ENCODE data around the gene AIP. TPM values are rescaled to one million over a fixed set of nuclear protein-coding genes. Genes with fewer than 3 reads are reported as not detected.
A peak's percentile ranks its signal among the peaks of the same experiment; 100 is the strongest.
"Not testable (repeated sequence)": the region's sequence is repeated elsewhere in the genome, so short reads cannot be mapped to it uniquely, and the experiment has no call there.

Gene AIP
- total RNA-seq, 6 donors from 2014 or later = 51.1 to 101 (median 75.3) TPM

DNA sequence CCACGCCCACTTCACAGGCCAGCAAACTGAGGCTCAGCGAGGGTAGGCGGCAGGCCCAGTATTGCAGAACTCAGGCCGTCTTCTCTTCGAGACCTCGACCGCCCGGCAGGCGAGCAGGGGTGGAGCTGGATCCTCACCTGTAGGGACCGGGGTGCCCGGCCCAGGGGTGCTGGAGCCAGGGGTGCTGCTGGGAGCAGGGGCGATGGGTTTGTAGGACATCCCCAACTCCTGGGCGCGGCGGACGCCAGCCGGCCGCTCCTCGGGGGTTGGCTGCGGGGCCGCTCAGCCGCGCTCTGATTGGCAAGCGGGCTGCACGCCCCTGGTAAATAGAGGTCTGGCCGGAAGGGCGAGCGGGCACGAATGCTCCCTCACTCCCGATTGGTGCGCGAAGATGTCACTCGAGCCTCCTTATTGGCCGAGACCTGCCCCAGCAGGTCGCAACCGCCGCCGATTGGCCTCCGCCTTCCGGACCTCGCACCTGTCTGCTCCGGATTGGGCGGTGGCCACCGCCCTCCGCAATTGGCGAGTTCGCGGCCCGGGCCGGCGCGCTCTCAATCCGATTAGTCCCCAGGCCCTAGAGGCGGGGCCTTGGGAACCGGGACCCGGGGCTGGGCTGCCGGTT is 25.1 kb downstream of the AIP start, which contains the start of gene CDK2AP2:
Gene CDK2AP2 (minus strand): TSS at position 299 of the 622 bp plus-strand sequence. CDS start 80 bp downstream, at position 219.
- Histone ChIP-seq H3K27me3 (no peaks in the 10 kb centered on the region), H3K36me3 (peaks cover 0 to 6% (median 5%) of the 10 kb centered on the region in 4 donors), H3K27ac (peak within 1 kb of the TSS; percentile 95 to 99 (median 98)), H3K9me3 (no peaks in the 10 kb centered on the region), H3K4me1 (peaks cover 35 to 53% (median 43%) of the 10 kb centered on the region in 4 donors), H3K4me3 (peak within 1 kb of the TSS; percentile 69 to 96 (median 78))
- DNase-seq (peak; percentile 99 to 100), ATAC-seq (ENCODE audit: low FRiP score in 2 of 2) (peak; percentile 93 to 95)
- peak in 3 of 4 donors; percentile 2 to 96 (median 89) for TF ChIP-seq POLR2A (IDR thresholded peaks at IDR 0.05)
- TF ChIP-seq EP300 (IDR thresholded peaks at IDR 0.05) = no peak
- peak; percentile 30 to 94 for TF ChIP-seq POLR2AphosphoS5 (IDR thresholded peaks at IDR 0.05)
- TF ChIP-seq, protein P1, sequence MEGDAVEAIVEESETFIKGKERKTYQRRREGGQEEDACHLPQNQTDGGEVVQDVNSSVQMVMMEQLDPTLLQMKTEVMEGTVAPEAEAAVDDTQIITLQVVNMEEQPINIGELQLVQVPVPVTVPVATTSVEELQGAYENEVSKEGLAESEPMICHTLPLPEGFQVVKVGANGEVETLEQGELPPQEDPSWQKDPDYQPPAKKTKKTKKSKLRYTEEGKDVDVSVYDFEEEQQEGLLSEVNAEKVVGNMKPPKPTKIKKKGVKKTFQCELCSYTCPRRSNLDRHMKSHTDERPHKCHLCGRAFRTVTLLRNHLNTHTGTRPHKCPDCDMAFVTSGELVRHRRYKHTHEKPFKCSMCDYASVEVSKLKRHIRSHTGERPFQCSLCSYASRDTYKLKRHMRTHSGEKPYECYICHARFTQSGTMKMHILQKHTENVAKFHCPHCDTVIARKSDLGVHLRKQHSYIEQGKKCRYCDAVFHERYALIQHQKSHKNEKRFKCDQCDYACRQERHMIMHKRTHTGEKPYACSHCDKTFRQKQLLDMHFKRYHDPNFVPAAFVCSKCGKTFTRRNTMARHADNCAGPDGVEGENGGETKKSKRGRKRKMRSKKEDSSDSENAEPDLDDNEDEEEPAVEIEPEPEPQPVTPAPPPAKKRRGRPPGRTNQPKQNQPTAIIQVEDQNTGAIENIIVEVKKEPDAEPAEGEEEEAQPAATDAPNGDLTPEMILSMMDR (IDR thresholded peaks at IDR 0.05) = peak in 2 of 6 experiments; percentile 21 to 22
- WGBS, 2 donors = 0 to 3% methylated on average over 3 to 6 of the region's 57 CpGs

DNA sequence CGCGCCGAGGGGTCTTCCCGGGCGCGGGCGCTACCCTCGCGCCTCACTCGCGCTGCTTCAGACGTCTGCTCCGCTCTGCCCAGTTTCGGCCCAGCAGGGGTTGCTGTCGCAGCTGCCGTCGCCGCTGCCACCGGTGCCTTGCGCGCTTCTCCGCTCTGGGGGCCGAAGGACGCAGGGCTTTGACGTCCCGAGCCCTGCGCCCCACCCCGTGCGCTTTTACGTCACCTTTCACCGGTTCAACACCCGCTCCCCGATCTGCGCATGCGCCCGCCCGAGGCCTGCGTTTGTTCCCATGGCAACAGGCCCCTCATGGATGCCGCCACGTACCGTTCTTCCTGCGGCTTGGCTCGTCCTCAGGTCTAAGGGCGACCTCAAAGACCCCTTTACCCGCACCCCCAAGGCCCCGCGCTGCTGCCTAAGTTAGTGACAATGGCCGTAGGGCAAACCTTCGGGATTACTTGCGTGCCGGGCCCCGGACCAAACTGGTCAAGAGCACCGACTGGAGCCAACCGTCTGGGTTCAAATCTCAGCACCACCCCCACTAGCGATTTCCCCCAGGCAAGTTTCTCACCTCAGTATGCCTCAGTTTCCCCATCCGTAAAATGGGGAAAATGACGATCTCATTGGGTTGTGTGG is 25.8 kb downstream of the AIP start:
- H3K27me3 ChIP-seq = no peaks in the 10 kb centered on the region
- H3K27ac ChIP-seq = peak overlapping the region; percentile 95 to 99 (median 98)
- TF ChIP-seq, protein P1 (IDR thresholded peaks at IDR 0.05) = peak in 2 of 6 experiments; percentile 6 to 24
- TF ChIP-seq POLR2AphosphoS5 (IDR thresholded peaks at IDR 0.05) (peak; percentile 61 to 87), EP300 (IDR thresholded peaks at IDR 0.05) (no peak), POLR2A (IDR thresholded peaks at IDR 0.05) (peak in 2 of 4 donors; percentile 76 to 88)
- ATAC-seq (ENCODE audit: low FRiP score in 2 of 2) (peak; percentile 71 to 75), DNase-seq (peak; percentile 99 to 100)
- 1 to 2% methylated on average over 17 to 40 of the region's 57 CpGs for whole genome bisulfite sequencing, 2 donors
- peaks cover 0 to 6% (median 5%) of the 10 kb centered on the region in 4 donors for H3K36me3 ChIP-seq
- H3K4me3 ChIP-seq = peak overlapping the region; percentile 69 to 96 (median 78)
- H3K4me1 ChIP-seq = peaks cover 33 to 49% (median 40%) of the 10 kb centered on the region in 4 donors
- H3K9me3 ChIP-seq = no peaks in the 10 kb centered on the region

DNA sequence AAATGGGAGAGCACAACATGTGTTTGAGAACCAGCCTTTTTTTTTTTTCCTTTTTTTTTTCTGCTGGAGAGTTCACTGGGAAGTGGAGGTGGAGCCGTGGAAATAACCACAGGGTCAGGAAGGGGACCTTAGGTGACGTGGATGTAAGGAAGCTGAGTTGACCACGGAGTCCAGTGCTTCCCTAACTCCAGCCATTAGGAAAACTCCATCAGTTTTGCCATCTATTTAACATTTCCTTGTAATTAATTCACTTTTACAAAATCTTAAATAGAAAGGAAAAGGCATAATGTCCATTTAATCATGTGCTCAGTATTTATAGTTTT is 27.2 kb downstream of the AIP start:
- TF ChIP-seq, protein P1 (IDR thresholded peaks at IDR 0.05) = no peak
- no peak for TF ChIP-seq POLR2AphosphoS5 (IDR thresholded peaks at IDR 0.05)
- no peak for TF ChIP-seq EP300 (IDR thresholded peaks at IDR 0.05)
- no peaks in the 10 kb centered on the region for H3K27me3 ChIP-seq
- H3K4me1 ChIP-seq = peaks cover 27 to 35% (median 31%) of the 10 kb centered on the region in 4 donors
- H3K36me3 ChIP-seq = peaks cover 0 to 6% (median 5%) of the 10 kb centered on the region in 4 donors
- no peak overlapping the region for H3K4me3 ChIP-seq
- WGBS, 2 donors = 44% methylated on average over 3 of the region's 3 CpGs
- DNase-seq (no peak), ATAC-seq (ENCODE audit: low FRiP score in 2 of 2) (no peak)
- H3K27ac ChIP-seq = no peak overlapping the region
- no peaks in the 10 kb centered on the region for H3K9me3 ChIP-seq

DNA sequence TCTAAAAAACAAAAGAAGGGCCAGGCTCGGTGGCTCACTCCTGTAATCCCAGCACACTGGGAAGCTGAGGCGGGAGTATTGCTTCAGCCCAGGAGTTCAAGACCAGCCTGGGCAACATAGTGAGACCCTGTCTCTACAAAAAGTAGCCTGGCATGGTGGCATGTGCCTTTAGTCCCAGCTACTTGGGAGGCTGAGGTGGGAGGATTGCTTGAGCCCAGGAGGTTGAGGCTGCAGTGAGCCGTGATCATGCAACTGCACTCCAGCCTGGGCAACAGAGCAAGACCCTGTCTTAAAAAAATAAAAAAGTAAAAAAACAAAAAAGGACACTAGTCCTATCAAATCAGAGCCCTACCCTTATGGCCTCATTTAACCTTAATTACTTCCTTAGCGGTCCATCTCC is 28.7 kb downstream of the AIP start:
- WGBS, 2 donors = 91 to 98% methylated on average over 4 of the region's 4 CpGs

DNA sequence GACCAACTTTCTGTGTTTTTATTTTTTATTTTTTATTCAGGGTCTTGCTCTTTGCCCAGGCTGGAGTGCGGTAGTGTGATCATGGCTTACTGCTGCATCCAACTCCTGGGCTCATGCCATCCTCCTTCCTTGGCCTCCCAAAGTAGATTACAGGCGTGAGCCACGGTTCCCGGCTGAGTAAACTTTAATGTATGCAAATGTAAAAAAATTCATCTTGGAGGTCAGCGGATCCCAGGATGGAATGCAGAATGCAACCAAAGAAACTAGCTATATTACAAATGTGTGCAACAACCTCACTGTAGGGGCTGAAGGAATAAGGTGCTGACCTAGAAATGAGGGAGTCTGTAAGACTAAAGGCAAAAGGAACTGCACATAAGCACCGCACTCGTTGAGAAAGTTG is 31.3 kb downstream of the AIP start:
- no peak overlapping the region for H3K27ac ChIP-seq
- ATAC-seq (ENCODE audit: low FRiP score in 2 of 2) = no peak
- H3K36me3 ChIP-seq = no peaks in the 10 kb centered on the region
- 76 to 80% methylated on average over 7 of the region's 7 CpGs for WGBS, 2 donors
- H3K4me3 ChIP-seq = no peak overlapping the region
- H3K27me3 ChIP-seq = no peaks in the 10 kb centered on the region
- H3K9me3 ChIP-seq = no peaks in the 10 kb centered on the region
- peaks cover 0 to 1% (median under 1%) of the 10 kb centered on the region in 4 donors for H3K4me1 ChIP-seq
- TF ChIP-seq POLR2AphosphoS5 (IDR thresholded peaks at IDR 0.05) (no peak), POLR2A (IDR thresholded peaks at IDR 0.05) (no peak), EP300 (IDR thresholded peaks at IDR 0.05) (no peak)
- TF ChIP-seq, protein P1 (IDR thresholded peaks at IDR 0.05) = no peak
- DNase-seq = peak in 1 of 2 donors; percentile 9

More for the DNA sequence above, 28.7 kb downstream of the AIP start:
- not testable (repeated sequence) for H3K27ac ChIP-seq; H3K9me3 ChIP-seq; DNase-seq; H3K27me3 ChIP-seq; H3K4me3 ChIP-seq; H3K36me3 ChIP-seq; ATAC-seq (ENCODE audit: low FRiP score in 2 of 2)
- peaks cover 13 to 19% (median 16%) of the 10 kb centered on the region in 4 donors for H3K4me1 ChIP-seq
